IMR-90 (cell line): ENCODE results near the gene CXCL11.

ENCODE experiments used
- CHD1 ChIP-seq: IDR thresholded peaks from 2 replicates; pipeline ENCODE4 v1.6.1; 2012; ENCODE audit warnings: low read depth, low read length, improper control_type of control experiment
- TF ChIP-seq, protein P1 (sequence below): conservative IDR thresholded peaks from 2 replicates; pipeline ENCODE4 v1.5.1; 2012; ENCODE audit warnings: mild to moderate bottlenecking, low read depth, low read length, improper control_type of control experiment

DNA sequence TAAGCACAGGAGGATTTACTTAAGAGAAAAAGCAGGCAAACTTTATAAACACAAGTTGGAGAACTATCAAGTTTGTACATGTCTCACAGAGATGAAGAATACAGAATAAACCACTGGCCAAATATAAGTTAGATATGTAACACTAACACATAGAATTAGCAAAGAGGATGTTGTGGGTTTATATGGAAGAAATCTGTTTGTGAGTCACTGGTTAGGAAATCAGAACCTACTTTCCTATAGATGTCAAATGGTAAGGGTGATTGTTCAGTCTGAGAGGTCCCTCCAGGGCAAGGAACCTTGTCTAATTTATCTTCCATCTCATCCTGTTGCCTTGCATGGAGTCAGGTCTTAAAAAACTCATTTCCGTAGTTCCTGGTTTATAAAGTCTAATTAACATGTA is 23.9 kb upstream of the CXCL11 start:
- TF ChIP-seq, protein P1, sequence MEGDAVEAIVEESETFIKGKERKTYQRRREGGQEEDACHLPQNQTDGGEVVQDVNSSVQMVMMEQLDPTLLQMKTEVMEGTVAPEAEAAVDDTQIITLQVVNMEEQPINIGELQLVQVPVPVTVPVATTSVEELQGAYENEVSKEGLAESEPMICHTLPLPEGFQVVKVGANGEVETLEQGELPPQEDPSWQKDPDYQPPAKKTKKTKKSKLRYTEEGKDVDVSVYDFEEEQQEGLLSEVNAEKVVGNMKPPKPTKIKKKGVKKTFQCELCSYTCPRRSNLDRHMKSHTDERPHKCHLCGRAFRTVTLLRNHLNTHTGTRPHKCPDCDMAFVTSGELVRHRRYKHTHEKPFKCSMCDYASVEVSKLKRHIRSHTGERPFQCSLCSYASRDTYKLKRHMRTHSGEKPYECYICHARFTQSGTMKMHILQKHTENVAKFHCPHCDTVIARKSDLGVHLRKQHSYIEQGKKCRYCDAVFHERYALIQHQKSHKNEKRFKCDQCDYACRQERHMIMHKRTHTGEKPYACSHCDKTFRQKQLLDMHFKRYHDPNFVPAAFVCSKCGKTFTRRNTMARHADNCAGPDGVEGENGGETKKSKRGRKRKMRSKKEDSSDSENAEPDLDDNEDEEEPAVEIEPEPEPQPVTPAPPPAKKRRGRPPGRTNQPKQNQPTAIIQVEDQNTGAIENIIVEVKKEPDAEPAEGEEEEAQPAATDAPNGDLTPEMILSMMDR: no peak
- no peak for TF ChIP-seq CHD1
